GM20431 (cell line): Measurements from ENCODE around the gene PCID2.

ENCODE experiments used
- in situ Hi-C: fragments of 300-500 bp; cut with MseI, MboI; formaldehyde crosslinking; loops from one replicate; pipeline ENCODE4 v1.15.0; 2020; ENCODE audit warnings: low sequenced_read_pairs; ENCODE audit not compliant: unreplicated experiment

Gene PCID2

DNA sequence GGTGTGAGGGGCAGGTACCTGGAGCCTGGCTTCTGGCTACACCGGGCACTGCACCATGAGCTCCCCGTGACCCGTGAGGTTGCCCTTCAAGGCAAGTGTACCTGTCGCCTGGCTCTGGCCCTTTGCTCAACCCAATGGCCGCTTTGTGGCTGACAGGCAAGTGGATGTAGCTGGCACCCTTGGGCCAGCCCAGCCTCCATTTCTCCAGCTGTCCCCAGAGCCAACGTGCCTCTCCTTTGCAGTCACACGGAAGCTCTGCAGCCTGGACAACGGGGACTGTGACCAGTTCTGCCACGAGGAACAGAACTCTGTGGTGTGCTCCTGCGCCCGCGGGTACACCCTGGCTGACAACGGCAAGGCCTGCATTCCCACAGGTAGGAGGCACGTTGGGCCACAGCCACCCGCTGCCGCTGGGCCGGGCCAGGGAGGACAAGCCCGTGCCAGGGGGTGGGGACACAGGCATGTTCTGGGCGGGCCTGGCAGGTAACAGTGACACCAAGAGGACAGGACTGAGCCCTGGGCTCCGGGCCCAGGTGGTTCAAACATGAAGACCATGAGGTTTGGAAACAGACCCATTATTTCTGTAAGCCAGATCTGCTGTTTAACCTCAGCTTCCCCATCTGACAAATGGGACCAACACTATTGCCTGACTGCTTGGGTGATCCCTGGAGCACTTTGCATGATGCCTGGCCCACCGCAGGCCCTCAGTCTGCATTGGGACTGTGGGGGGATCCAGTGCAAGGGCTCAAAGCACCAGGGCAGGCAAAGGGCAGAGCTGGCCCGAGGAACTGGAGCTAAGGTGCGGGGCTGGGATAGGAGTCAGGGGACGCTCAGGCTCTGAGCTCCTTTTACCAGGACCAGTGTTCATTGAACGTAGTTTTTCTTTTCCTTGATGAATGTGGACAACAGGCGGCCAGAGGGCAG, 67.5 kb downstream of the PCID2 start:
- in situ Hi-C loops = no loop called here

- in situ Hi-C loops = no loop called here
Measured at GRCh38 chr13:113139577-113139976, 68.9 kb downstream of the PCID2 start.

DNA sequence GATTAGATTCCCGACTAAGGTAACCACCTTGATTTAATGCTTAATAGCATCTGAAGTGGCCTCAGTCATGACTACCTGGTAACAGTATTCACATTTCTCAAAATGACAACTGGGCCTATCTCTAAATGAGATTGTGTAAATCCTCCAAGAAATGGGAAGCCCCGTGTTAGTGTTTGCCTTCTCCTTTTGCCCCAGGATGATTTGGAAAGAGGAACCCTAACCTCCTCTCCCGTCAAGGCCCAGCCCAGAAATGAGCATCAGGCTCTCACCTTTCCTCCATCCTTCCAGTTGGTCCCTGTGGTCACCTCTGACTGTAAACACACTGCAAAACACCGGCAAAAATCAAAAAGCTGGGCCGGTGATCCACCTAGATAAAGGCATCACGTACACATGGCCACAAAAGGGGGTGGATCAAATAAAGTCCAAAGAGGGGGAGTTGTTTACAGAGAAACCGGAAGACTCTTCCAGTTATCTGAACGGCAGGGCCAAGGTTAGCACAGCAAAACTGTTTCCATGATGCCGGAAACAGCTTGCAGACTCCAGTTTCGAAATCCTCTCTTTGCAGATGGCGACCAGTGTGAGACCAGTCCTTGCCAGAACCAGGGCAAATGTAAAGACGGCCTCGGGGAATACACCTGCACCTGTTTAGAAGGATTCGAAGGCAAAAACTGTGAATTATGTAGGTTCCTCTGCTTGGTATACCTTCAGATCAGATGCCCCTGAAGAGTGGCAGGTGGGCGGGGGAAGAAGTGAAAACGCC, 69.5 kb downstream of the PCID2 start:
- in situ Hi-C loops = no loop called here

GRCh38 chr13:113137691-113138298, 70.7 kb downstream of the PCID2 start:
- in situ Hi-C loops = no loop called here

DNA sequence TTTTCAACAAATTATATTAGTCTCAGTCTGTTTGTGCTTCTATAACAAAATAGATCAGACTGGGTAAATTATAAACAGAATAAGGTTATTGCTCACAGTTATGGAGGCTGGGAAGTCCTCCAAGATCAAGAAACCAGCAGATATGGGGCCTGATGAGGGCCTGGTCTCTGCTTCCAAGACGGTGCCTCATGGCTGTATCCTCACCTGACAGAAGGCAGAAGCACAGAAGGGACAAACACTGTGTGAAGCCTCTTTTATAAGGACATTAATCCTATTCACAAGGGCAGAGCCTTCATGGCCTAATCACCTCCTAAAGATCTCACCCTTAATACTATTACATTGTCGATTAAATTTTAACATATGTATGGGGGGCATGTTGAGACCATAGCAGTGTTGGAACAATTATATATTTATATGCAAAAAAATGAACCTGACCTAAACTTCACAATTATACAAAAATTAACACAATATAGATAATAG, 73.1 kb downstream of the PCID2 start:
- in situ Hi-C loops = no loop called here

GRCh38 chr13:113129921-113130750, 78.3 kb downstream of the PCID2 start:
- in situ Hi-C loops = no loop called here

GRCh38 chr13:113129480-113129879, 79.0 kb downstream of the PCID2 start:
- in situ Hi-C loops = no loop called here
